IMR-90 (cell line): ENCODE results near the gene HSPB6. TPM values are rescaled to one million over a fixed set of nuclear protein-coding genes. Genes with fewer than 3 reads are reported as not detected.

Source experiments
- ATAC-seq: fragments of 200-7000 bp; cut with Tn5 transposase; 2 replicates; pipeline ENCODE4 v1.9.1; 2020; ENCODE audit warnings: low read depth, mild to moderate bottlenecking, moderate library complexity
- BruUV-seq: library from RNA; stranded (reverse); fragments of 400-500 nt; replicated peaks from 2 replicates; lab custom pipeline; 2021; lab: Mats Ljungman, UMichigan
- CTCF ChIA-PET: fragments of 300-600 bp; formaldehyde crosslinking; extraction: SDS; loops from one replicate; lab custom pipeline; 2021; ENCODE audit warnings: antibody characterized with exemption; lab: Yijun Ruan, JAX
- POLR2A ChIA-PET: fragments of 300-600 bp; sonication (Branson Sonifier 250); formaldehyde crosslinking; loops from one replicate; lab custom pipeline; 2022; ENCODE audit warnings: antibody characterized with exemption; ENCODE audit not compliant: unreplicated experiment; lab: Charles Lee
- DNase-seq: peaks from one replicate; pipeline ENCODE4 v3.0.0; 2013
- H2AFZ ChIP-seq: replicated peaks from 2 replicates; pipeline ENCODE3; 2013; ENCODE audit warnings: low read length, mild to moderate bottlenecking; ENCODE audit not compliant: poor library complexity
- H2AK5ac ChIP-seq: 2 replicates; pipeline ENCODE4 v1.6.1; 2013; ENCODE audit warnings: low read depth, low read length, inconsistent platforms
- H2AK9ac ChIP-seq: replicated peaks from 2 replicates; pipeline ENCODE3; 2013; ENCODE audit warnings: mild to moderate bottlenecking, low read depth, low read length, moderate library complexity; ENCODE audit not compliant: poor library complexity
- H2BK120ac ChIP-seq: 2 replicates; pipeline ENCODE4 v1.6.1; 2013; ENCODE audit warnings: low read depth, low read length, inconsistent platforms
- H2BK15ac ChIP-seq: 3 replicates; pipeline ENCODE4 v1.6.1; 2013; ENCODE audit warnings: low read depth, low read length, inconsistent platforms
- H2BK20ac ChIP-seq: 2 replicates; pipeline ENCODE4 v1.6.1; 2013; ENCODE audit warnings: low read depth, mild to moderate bottlenecking, inconsistent platforms, low read length, moderate library complexity
- H2BK5ac ChIP-seq: 2 replicates; pipeline ENCODE4 v1.6.1; 2013; ENCODE audit warnings: mild to moderate bottlenecking, low read depth, low read length, inconsistent platforms; ENCODE audit not compliant: poor library complexity, severe bottlenecking
- H3K14ac ChIP-seq: replicated peaks from 2 replicates; pipeline ENCODE4 v1.6.1; 2013; ENCODE audit warnings: low read depth, low read length, inconsistent platforms
- H3K18ac ChIP-seq: 2 replicates; pipeline ENCODE4 v1.6.1; 2013; ENCODE audit warnings: low read depth, low read length, control low read depth
- H3K23ac ChIP-seq: 2 replicates; pipeline ENCODE4 v1.6.1; 2013; ENCODE audit warnings: low read depth, low read length, inconsistent platforms
- H3K27ac ChIP-seq: 2 replicates; pipeline ENCODE4 v1.5.1; 2013; ENCODE audit warnings: mild to moderate bottlenecking, control low read depth, low read length; ENCODE audit not compliant: insufficient read depth
- H3K27me3 ChIP-seq: 2 replicates; pipeline ENCODE4 v1.6.1; 2013; ENCODE audit warnings: low read length; ENCODE audit not compliant: control insufficient read depth, insufficient read depth
- H3K36me3 ChIP-seq: 2 replicates; pipeline ENCODE4 v1.6.1; 2013; ENCODE audit warnings: low read length, mixed read lengths; ENCODE audit not compliant: control insufficient read depth, insufficient read depth
- H3K4ac ChIP-seq: 2 replicates; pipeline ENCODE4 v1.6.1; 2013; ENCODE audit warnings: low read depth, low read length, inconsistent platforms
- H3K4me1 ChIP-seq: 2 replicates; pipeline ENCODE4 v1.6.1; 2013; ENCODE audit warnings: low read length, mixed read lengths; ENCODE audit not compliant: control insufficient read depth, insufficient read depth
- H3K4me2 ChIP-seq: 2 replicates; pipeline ENCODE4 v1.6.1; 2013; ENCODE audit warnings: low read depth, mild to moderate bottlenecking, control low read depth, low read length, moderate library complexity
- H3K4me3 ChIP-seq: 2 replicates; pipeline ENCODE4 v1.5.1; 2013; ENCODE audit warnings: low read depth, mild to moderate bottlenecking, control low read depth, low read length, moderate library complexity; ENCODE audit not compliant: insufficient read depth
- H3K56ac ChIP-seq: 2 replicates; pipeline ENCODE4 v1.6.1; 2013; ENCODE audit warnings: low read length, inconsistent platforms; ENCODE audit not compliant: insufficient read depth; ENCODE audit errors: extremely low read depth
- H3K79me1 ChIP-seq, 2 experiments: 2 replicates each; pipeline ENCODE4 v1.6.1; 2013; ENCODE audit warnings: low read length in 2 of 2, inconsistent platforms in 1 of 2, low read depth in 1 of 2
- H3K9ac ChIP-seq: 2 replicates; pipeline ENCODE4 v1.6.1; 2013; ENCODE audit warnings: low read depth, low read length, control low read depth
- H3K9me1 ChIP-seq: 2 replicates; pipeline ENCODE4 v1.6.1; 2013; ENCODE audit warnings: low read length, inconsistent platforms; ENCODE audit not compliant: insufficient read depth
- H3K9me3 ChIP-seq: 2 replicates; pipeline ENCODE4 v1.6.1; 2013; ENCODE audit warnings: low read length; ENCODE audit not compliant: control insufficient read depth, insufficient read depth
- H4K20me1 ChIP-seq: 2 replicates; pipeline ENCODE4 v1.6.1; 2013; ENCODE audit warnings: low read length, inconsistent platforms; ENCODE audit not compliant: insufficient read depth
- H4K5ac ChIP-seq: 2 replicates; pipeline ENCODE4 v1.6.1; 2013; ENCODE audit warnings: mild to moderate bottlenecking, low read depth, low read length, control low read depth
- H4K8ac ChIP-seq, 2 experiments: 2 replicates each; pipeline ENCODE4 v1.6.1; 2013; ENCODE audit warnings: low read depth in 2 of 2, low read length in 2 of 2, control low read depth in 1 of 2, inconsistent platforms in 1 of 2
- H4K91ac ChIP-seq: 2 replicates; pipeline ENCODE4 v1.6.1; 2013; ENCODE audit warnings: low read depth, low read length, inconsistent platforms; ENCODE audit not compliant: insufficient read depth
- CHD1 ChIP-seq: IDR thresholded peaks from 2 replicates; pipeline ENCODE4 v1.6.1; 2012; ENCODE audit warnings: low read depth, low read length, improper control_type of control experiment
- MAZ ChIP-seq: IDR thresholded peaks from 2 replicates; pipeline ENCODE4 v1.6.1; 2012; ENCODE audit warnings: low read depth, mild to moderate bottlenecking, low read length, improper control_type of control experiment, moderate library complexity, borderline replicate concordance
- WGBS, 2 experiments: methylation state at CpG; one replicate each; pipeline versions ENCODE4 v1.1.5 to v1.1.7; 2013; ENCODE audit warnings: missing lambda C conversion rate in 2 of 2; ENCODE audit not compliant: insufficient read length in 1 of 2; ENCODE audit errors: extremely low coverage in 2 of 2; 5-methylcytosine and 5-hydroxymethylcytosine counted together
- dilution Hi-C: fragments of 300-500 bp; cut with HindIII; formaldehyde crosslinking; loops from one replicate; pipeline ENCODE4 v1.14.3; 2018; ENCODE audit warnings: low sequenced_read_pairs; ENCODE audit not compliant: unreplicated experiment
- in situ Hi-C: fragments of 300-500 bp; cut with MboI; formaldehyde crosslinking; loops from 3 replicates; pipeline ENCODE4 v1.14.3; 2019; ENCODE audit warnings: low sequenced_read_pairs, inconsistent platforms, mixed read lengths
- intact Hi-C: fragments of 100-400 bp; cut with micrococcal nuclease; formaldehyde crosslinking; loops from 2 replicates; pipeline ENCODE4 v1.10.0; 2022
- polyA plus RNA-seq, 3 experiments: library from polyadenylated mRNA; depleted of rRNA; stranded (reverse); fragments of >200 nt; gene quantifications; 2 replicates each; pipeline ENCODE4 v1.2.3, GENCODE V29; 2012; ENCODE audit warnings: low replicate concordance in 1 of 3
- total RNA-seq: library from RNA; depleted of rRNA; stranded (reverse); fragments of >200 nt; gene quantifications from 2 replicates; pipeline ENCODE4 v1.2.3, GENCODE V29; 2012

Gene HSPB6
- total and polyA plus RNA-seq, 2 of the 4 experiments (the other 2 are of a cell fraction) = 5.7 to 206 TPM

DNA sequence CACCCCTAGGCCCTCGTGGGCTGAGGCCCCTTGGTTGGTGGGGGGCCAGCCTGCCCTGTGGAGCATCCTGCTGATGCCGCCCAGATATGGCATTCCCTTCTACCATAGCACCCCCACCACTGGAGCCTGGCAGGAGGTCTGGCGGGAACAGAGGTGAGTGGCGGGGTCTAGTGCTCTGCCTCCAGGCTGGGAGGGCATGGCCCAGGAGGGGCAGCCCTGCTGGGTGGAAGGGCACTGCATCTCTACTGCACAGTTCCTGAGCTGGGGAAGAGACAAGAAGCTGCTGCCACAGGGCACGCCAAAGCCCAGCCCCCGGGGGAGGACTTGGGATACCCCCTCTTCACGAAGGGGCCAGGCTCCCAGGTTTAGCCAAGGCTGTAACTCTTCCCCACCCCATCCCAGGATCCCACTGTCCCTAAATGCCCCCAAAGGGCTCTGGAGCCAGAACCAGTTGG, 41.4 kb downstream of the HSPB6 start:
- Histone ChIP-seq H2AFZ (no peak overlapping the region), H3K79me1 (peaks cover 4 to 30% of the 10 kb centered on the region in 2 experiments; a peak in 2 of 4 replicates), H4K91ac (no peak overlapping the region), H2BK5ac (no peak overlapping the region), H4K20me1 (peaks cover 13% of the 10 kb centered on the region), H2BK20ac (no peak overlapping the region), H3K36me3 (peaks cover 3% of the 10 kb centered on the region; the same call in 1 of the 2 replicates), H3K9me1 (no peaks in the 10 kb centered on the region; the same call in 1 of the 2 replicates), H3K4ac (no peak overlapping the region), H3K27ac (no peak overlapping the region), H2AK9ac (no peak overlapping the region), H4K5ac (no peak overlapping the region), H2BK15ac (no peak overlapping the region), H3K56ac (no peak overlapping the region), H2BK120ac (no peak overlapping the region), H3K23ac (no peak overlapping the region), H3K9me3 (no peaks in the 10 kb centered on the region), H3K9ac (no peak overlapping the region), H3K4me2 (no peak overlapping the region), H3K4me1 (peaks cover 14% of the 10 kb centered on the region), H2AK5ac (no peak overlapping the region), H3K18ac (no peak overlapping the region), H3K14ac (no peak overlapping the region), H3K4me3 (no peak overlapping the region), H4K8ac (no peak overlapping the region), H3K27me3 (no peaks in the 10 kb centered on the region)
- intact Hi-C loops (no loop called here), in situ Hi-C loops (loop anchor here (5.0 kb wide), 1 partner anchor 168 kb away; the partner anchor contains the start of gene TMEM147), dilution Hi-C loops (no loop called here)
- TF ChIP-seq CHD1 (no peak), MAZ (no peak)
- ChIA-PET POLR2A (no interaction called here), CTCF (no interaction called here)
- no TSS peak for BruUV-seq
- WGBS, 2 experiments = no CpG with 5 or more reads among the region's 7 CpGs
- DNase-seq (no peak), ATAC-seq (no peak)
